Measurements from ENCODE around the gene MRI1.

- TF ChIP-seq CTCF (IDR thresholded peaks at IDR 0.05; ENCODE audit: insufficient read depth, low read length, poor library complexity, severe bottlenecking) (no peak), EZH2phosphoT487 (conservative IDR thresholded peaks at IDR 0.05; ENCODE audit: low read length) (no peak)
These were observed 53.5 kb downstream of the MRI1 start for GRCh38 chr19:13817615-13818371.
